CD4-positive, alpha-beta T cell treated with Interleukin-15 for 1 hour (primary cell): ENCODE results near the gene PCED1A.
"Not testable (repeated sequence)": the region's sequence is repeated elsewhere in the genome, so short reads cannot be mapped to it uniquely, and the experiment has no call there.

Experiments
- DNase-seq: peaks from one replicate; pipeline ENCODE4 v3.0.0-alpha.2; 2020

Gene PCED1A

DNA sequence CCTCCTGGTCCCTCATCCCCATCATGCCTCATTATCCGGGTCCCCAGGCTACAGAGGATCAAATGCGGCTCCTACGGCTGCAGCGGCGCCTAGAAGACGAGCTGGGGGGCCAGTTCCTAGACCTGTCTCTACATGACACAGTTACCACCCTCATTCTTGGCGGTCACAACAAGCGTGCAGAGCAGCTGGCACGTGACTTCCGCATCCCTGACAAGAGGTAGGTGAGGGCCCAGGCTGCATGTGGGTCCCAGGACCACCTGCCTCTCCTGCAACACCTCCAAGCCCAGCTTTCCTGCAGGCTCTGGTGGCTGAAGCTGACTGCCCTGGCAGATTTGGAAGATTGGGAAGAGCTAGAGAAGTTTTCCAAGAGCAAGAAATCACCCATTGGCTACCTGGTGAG is 24.6 kb upstream of the PCED1A start:
- no peak for DNase-seq

DNA sequence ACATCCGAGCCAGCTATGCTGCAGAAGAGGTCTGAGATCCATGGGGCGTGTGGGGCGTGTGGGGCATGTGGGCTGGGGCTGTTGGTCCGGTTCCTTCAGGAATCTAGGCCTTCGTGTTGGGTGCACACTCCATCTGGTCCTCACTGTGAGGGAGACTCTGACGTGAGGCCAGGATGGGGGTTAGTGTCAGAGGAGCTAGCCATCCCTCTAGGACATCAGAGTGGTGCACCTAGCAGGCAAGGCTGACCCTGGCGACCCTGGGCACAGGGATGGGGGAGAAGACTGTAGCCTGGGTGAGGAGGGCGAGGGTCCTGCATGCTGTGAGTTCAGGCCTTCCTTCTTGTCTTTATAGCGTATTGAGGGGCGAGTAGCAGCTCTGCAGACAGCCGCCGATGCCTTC is 24.2 kb upstream of the PCED1A start:
- DNase-seq, result no peak

DNA sequence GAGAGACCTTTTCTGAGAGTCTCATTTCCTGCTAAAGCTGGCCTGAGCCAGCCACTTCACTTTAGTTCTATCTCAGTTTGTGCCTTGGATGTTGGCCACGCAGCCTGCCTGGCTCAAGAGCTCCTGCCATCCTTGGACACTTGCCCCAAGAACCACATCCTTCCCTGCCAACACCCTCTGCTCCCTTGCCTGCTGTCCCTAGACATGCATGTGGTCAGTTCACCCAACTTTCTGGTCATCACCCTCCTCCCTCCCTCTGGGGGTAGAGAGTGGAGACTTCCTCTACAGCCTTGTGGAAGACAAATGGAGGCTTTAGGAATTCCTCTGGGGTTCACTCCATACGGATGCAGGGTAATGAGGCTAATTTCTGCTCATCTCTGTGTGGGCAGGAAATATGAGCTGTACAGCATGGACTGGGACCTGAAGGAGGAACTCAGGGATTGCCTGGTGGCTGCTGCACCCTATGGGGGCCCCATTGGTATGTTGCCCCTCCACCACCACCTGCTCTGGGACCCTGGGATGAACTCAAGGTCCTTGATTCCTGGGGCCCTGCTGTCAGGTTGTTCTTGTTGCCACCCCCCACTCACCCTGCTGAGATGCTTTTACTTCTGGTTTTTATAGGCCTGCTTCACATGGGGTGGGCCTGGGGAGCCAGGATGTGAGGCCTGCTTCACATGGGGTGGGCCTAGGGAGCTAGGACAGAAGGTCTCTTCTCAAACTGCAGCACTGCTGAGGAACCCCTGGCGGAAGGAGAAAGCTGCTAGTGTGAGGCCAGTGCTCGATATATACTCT is 19.1 kb upstream of the PCED1A start:
- DNase-seq, result no peak

DNA sequence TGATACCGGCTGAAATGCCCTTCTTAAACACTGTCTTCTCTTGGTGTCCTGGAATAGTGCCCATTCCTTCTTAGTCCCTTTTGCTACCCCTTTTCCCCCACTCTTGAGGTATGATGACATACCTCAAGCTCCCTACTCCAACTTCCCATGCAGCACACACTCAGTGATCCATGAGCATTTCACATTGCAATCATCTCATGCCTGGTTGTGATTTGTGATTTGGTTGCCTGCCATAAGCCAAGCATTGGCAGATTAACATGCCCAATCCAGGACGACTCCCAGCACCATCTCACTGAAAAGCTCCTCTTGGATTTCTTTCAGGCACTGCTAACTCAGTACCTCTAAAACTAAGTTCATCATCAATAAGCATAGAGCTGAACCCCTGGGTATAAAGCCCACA is 18.1 kb upstream of the PCED1A start:
- no peak for DNase-seq

DNA sequence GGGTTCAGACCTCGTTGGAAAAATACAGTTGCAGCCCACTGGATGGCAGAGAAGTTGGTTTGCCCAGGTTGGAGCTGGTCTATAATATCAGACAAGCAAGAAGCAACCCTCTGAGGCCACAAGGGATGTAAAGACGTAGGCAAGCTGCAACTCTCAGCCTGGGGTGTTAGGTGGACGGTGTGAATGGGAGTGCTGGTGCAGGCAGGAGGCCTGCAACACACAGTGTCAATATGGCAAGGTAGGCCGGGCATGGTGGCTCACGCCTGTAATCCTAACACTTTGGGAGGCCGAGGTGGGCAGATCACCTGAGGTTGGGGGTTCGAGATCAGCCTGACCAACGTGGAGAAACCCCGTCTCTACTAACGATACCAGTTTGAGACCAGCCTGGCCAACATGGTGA is 10.6 kb upstream of the PCED1A start:
- DNase-seq, result no peak

DNA sequence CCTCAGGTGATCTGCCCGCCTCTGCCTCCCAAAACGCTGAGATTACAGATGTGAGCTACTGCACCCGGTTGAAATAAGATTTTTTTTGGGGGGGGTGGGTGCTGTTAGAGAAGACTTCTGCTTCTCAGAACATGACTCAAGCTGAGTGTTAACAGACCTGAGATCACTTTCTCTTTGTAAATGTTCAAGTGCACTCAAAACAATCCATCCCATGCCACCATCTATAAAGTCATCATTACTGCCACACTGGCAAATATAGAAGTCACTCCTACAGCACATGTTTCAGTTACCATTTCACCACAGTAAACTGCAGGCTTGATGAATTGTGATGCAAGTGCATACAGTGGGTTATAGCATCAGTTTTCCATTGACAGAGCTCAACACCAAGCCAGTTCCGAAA is 9.1 kb upstream of the PCED1A start:
- DNase-seq, result no peak

DNA sequence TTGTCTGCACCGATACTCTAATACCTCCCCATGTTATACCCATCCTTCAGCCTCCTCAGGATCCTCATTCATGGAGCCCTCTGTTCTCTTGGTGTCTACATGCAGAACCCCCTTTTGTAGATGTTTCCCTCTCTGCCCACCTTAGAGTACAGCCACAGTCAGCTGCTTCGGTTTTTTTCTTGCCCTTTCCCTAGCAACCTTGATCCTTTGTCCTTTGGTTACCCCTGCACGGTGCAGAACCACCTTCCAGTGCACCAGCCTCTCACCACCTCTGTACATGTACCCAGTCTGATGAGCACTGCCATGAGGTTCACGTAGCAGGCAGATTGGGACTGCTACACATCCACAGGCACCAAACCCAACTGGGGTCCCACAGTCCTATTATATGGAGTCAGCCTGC is 7.3 kb upstream of the PCED1A start:
- no peak for DNase-seq

DNA sequence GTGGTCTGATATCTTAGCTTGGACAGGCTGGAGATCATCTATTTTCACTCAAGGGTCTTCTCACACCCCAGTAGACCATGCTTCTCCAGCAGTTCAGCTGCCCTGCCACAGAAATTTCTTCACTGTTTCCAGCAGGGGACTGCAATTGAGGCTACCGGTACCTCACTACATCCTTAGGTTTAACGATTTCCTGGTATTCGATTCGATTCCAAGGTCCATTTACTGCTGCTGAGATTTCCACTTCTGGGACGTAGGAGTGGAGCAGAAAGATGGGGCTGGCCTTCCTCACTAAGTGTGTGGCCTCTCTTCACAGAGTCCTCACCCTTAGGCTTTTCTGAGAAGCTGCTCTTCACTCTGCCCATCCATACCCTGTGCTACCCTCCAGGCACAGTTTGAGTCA is 6.2 kb upstream of the PCED1A start:
- no peak for DNase-seq

DNA sequence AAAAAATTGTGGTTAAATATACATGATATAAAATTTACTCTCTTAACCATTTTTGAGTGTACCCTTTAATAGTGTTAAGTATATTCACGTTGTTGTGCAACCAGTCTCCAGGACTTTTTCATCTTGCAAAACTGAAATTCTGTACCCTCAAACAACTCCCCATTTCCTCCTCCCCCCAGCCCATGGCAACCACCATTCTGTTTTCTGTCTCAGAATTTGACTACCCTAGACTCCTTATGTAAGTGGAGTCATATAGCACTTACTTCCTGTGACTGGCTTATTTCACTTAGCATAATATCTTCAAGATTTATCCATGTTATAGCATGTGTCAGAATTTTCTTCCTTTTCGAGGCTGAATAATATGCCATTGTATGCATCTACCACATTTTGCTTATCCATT is 5.2 kb upstream of the PCED1A start:
- DNase-seq, result no peak

DNA sequence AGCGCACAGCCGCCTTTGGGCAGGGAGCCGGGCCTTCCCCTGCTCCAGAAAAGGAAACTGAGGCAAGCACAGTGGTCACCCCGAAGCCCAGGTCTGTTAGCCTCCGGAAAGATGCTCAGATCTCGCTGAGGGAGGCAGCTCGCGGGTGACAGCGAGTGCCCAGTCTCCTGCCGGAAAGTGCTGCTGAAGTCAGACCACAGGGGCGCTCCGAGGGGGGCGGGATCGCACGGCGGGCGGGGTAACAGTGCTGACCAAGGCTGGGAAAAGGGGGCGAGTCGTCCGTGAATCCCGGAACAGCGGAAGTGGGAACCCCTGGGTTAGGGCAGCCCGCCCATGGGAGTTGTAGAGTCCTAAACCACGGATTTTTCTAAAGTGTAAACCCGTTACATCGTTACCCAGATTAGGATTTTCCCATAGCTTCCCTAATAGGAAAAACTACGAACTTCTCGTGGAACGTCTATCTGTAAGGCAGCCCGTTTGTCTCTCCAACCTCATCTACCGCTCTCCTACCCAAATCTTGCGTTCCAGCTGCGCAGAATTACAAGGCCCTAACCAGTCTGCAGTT is 594 bp upstream of the PCED1A start:
- no peak for DNase-seq

DNA sequence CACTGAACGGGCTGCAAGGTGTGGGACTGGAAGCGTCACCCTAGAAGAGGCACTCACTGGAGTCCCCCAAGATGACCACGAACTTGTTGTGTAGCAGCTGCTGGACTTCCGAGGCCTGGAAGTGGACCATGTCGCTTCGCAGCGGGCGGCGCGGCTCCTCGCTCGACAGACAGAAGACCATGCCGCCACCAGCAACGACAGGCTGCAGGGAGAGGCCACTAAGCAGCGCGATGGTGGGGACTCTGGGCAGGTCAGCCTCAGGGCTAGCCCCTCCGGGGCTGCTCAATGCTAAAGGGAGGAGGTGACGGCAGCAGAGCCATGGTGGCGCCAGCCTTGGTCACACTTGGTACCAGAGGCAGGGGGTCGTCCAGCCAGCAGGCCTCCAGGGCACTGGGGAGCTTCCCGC is 720 bp downstream of the PCED1A start:
- DNase-seq, result no peak

DNA sequence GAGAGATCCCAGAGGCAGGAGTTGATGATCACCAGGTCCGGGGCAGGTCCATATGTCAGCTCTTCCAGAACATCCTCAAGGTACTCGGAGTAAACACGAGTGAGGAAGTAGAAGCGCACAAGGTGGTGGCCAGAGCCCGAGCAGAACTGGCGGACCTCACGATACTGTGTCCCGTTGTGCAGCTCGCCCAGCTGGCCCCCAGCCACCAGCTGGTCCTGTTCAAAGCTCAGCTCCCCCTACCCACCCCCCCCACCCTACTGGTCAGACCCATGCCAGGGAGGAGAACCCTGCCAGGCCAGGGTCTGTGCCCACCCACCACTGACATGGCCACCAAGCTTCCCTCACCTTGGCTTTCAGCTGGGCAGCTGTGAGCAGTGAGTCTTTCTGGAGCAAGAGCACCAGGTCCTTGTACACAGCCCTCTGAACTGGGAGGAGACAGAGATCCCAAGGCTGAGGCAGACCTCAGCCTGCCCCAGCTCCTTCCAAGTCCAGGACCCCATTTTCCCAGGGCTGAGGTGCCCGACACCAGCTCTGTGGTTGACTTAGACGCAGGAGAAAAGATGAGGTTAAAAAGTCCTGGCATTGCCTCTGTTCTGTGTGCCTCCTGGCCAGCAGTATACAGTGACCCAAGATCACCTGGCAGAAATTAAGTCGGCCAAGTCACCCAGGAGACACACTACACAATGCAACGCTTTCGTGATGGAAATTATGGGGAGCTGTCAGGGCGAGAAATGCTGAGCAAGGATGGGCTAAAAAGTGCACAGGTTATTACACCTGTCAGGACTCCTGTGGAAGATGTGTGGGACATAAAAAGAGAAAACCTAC is 1.4 kb downstream of the PCED1A start:
- no peak for DNase-seq

DNA sequence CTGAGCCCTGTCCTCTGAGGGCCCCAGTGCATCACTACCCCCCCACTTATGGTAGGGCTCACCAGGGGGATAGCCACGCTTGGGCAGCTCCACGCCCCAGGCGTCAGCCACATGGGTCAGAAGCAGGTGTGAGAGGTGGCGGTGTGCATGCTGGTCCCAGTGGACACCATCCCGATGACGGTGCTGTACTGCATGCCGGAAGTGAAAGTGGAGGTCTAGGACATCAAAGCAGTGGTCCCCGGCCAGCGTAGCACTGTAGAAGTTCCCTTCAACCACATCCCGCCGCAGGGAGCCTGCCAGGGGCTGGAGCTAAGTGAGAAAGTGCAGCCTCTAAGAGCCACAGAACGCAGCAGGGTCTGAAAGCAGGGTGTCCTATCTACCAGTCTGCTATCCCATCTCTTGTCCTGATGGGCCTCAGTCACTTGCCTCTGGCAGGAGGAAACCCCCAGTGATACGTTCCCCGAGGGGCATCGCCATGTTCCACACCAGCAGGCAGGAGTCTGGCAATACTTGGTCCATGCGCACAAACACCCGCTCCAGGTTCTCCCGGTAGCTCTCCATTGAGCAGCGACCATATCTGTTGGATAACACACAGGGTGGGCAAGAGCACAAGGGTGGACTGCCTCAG is 2.2 kb downstream of the PCED1A start:
- no peak for DNase-seq

DNA sequence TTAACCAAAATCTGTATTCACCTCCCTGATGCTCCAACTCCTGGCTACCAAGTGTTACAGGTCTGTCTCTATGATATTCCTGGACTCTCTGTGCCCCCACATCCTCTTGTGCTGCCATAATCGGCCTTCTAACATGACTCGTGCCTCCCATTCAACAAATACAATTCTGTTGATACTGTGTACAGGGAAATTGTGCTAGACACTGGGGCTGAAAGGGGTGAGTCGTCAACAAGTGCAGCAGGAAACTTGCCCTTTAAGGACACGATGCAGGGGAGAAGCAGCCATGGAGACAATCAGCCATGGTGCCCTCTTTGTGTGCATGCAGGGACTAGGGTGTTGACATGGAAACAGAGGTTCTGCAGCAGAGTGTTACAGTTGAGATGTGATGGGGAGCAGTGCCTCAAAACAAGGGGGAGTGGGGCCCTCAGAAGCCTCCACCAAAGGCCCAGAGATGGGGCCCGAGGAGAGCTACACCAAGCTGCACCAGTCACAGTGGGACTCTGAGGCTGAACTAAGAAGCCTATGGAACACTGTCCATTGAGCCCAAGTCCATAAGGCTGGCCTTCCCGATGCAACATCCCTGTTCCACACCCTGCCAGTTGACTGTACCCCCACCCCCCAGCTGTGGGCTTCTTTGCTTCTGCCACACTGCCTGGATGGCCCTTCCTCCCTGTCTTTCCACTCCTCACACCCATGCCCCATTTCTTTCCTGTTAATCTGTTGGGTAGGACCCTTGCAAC is 3.1 kb downstream of the PCED1A start:
- no peak for DNase-seq

DNA sequence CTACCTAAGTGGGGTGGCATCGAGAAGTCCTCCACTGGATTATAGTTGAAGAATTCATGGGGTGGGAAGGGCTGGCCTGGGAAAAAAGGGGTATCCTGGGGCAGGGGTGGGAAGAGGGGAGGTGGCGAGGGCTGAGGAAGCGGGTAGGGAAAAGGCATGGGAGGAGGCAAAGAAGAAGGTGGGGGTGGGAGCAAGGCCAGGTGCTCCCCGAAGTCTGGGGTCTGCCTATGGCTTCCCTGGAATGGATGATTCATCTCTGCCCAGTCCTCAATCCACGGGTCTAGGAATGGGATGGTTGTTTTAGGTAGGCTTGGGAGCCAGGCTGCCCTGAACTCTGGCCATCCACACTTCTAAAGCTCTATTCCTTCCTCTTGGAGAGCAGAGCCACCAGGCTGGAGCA is 4.4 kb downstream of the PCED1A start:
- no peak for DNase-seq

DNA sequence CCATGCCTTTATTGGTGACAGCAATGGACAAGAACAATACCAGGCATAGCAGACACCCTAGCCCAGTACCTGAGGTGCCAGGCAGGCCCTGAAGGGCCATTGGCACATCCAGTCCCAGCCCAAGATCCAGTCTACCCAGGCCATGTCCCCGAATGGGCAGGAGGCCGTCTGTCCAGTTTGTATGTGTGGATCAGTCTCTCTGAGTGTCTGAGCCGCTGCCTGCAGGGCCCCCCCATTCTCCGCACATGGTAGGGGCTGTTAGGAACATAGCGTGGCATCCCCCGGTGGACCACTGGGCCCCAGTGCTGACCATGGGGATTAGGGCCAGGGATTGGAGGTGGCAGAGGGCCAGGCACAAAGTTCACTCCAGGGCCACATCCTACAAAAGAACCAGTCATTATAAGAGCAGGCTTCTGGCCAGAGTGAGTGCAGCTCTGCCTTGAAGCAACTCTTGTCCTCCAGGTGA is 5.1 kb downstream of the PCED1A start:
- DNase-seq, result no peak

DNA sequence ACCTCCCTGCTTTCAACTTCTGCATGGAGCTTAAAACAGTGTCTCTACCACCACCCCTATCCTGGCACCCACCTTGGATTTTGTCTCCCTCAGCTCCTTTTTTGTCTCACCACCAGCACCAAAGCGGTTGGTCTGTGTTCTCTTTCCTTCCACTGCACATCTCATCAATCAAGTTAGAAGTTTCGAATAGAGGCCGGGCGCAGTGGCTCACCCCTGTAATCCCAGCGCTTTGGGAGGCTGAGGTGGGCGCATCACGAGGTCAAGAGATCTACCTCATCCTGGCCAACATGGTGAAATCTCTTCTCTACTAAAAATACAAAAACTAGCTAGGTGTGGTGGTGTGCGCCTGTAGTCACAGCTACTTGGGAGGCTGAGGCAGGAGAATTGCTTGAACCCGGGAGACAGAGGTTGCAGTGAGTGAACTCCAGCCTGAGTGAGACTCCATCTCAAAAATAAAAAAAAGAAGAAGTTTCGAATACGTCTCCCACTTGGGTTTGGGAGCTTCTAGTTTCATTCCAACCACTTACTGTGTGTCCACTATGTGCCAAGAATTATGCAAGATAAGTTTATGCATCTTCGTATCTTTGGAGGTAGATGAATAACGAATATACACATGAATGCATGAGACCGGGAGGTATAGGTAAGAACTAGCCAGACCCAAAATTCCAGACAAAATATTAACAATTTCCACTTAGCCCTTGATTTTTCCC is 5.9 kb downstream of the PCED1A start:
- no peak for DNase-seq

DNA sequence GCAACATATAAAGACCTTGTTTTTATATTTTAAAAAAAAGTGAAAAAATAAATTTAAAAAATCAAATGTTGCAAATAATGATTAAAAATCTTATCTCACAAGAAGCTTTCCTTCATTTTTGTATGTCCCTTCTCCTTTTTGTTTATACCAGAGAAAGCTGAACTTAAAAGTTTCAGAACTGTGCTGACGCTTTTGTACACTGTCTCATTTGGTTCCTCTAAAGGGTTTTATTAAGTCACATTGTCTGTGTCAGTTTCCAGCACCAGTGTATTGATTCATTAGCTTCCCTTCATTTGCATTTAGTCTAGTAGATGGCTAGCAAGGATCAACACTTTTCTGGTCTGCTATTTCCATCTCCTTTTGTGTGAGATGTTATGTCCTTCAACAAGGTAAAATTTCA is 6.7 kb downstream of the PCED1A start:
- DNase-seq, result no peak

DNA sequence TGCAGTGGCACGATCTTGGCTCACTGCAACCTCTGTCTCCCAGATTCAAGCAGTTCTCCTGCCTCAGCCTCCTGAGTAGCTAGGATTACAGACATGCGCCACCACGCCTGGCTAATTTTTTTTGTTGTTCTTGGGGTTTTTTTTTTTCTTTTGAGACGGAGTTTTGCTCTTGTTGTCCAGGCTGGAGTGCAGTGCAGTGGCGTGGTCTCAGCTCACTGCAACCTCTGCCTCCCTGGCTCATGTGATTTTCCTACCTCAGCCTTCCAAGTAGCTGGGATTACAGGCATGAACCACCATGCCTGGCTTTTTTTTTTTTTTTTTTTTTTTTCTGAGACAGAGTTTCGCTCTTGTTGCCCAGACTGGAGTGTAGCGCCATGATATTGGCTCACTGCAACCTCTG is 9.2 kb downstream of the PCED1A start:
- DNase-seq, result not testable (repeated sequence)

DNA sequence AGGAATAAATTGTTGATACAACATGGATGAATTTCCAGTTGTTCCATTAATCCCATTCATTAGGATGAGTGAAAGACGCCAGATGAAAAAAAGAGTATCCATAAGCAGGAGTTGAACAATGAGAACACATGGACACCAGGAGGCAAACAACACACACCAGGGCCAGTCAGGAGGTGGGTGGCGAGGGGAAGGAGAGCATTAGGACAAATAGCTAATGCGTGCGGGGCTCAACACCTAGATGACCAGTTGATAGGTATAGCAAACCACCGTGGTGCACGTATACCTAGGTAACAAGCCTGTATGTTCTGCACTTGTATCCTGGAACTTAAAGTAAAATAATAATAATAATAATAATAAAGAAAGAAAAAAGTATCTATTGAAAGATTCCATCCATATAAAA is 11.1 kb downstream of the PCED1A start:
- DNase-seq, result no peak

DNA sequence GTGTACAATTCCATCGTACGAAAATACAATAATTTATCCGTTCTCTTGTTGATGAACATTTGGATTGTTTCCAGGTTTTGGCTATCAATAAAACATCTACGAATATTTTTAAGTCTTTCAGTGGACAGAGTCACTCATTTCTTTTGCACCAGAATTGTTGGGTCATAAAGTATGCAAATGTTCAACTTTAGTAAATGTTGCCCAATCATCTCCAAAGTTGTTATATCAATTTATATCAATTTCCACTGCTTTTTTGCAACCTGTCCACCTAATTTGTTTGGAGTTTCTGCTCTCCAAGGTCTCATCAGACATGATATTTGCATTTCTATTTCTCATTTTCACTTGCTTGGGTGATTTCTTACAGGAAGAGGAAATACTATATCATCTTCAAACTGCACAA is 13.8 kb downstream of the PCED1A start:
- no peak for DNase-seq

DNA sequence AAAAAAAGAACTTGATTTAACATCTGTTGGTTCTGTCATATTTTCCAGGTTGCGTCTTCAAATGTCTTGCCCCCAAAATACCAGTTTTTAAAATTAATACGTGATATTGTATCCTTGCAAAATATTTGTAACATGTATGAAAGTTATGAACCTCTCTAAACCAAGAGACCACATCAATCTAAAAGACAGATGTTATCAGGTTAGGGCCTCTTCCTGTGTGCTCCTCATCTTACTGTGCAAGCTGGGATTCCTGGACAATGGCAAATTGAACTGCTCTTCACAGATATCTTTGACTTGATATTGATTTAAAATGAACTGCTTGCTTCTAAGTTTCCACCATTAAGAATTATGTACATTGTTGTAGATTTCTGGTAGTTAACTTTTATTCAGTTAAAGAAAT is 14.7 kb downstream of the PCED1A start:
- DNase-seq, result no peak
